Measurements from ENCODE around the gene CSF3R.
"Not testable (repeated sequence)": the region's sequence is repeated elsewhere in the genome, so short reads cannot be mapped to it uniquely, and the experiment has no call there.

The CSF3R gene

GRCh38 chr1:36512842-36513241, 30.1 kb upstream of the CSF3R start:
- no peak for DNase-seq

DNA sequence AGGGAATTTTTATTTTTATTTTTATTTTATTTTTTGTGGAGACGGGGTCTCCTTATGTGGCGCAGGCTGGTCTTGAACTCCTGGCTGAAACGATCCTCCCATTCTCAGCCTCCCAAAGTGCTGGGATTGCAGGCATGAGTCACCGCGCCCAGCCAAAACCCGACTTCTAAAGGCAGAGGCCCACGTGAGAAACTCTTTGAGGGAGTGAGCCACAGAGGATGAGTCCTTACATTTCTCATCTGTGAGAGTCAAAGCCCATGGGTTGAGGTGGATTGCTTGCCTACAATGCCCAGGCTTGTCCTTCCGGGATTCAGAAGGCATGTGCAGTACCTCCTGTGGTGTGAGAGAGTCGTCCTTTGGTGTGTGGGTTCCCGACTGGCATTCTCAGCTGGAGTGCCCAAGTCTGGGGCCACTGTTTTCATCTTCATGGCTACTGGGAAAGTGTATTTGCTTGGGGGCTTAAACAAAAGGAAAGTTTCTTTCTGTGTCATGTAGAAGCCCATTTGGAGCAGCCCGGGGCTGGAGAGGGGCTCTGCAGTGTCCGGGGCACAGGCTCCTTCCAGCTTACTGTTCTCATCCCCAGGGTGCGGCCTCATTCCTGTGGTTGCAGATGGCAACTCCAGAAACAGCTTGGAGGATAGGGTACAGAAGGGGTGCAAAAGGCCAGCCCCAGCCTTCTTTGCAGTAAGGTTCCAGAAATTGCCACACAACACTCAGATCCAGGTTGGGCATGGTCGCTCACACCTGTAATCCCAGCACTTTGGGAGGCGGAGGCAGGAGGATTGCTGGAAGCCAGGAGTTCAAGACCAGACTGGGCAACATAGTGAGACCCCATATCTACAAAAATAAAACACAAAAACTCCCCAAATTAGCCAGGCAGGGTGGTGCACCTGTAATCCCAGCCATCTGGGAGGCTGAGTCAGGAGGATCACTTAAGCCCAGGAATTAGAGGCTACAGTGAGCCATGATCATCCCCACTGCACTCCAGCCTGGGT, 29.4 kb upstream of the CSF3R start:
- DNase-seq = no peak

GRCh38 chr1:36511220-36511619, 28.5 kb upstream of the CSF3R start:
- DNase-seq = not testable (repeated sequence)

GRCh38 chr1:36510418-36510817, 27.7 kb upstream of the CSF3R start:
- DNase-seq = no peak

- DNase-seq = no peak
Measured at GRCh38 chr1:36508257-36508656, 25.5 kb upstream of the CSF3R start.

- no peak for DNase-seq
Measured at GRCh38 chr1:36506276-36506920, 23.7 kb upstream of the CSF3R start.

DNA sequence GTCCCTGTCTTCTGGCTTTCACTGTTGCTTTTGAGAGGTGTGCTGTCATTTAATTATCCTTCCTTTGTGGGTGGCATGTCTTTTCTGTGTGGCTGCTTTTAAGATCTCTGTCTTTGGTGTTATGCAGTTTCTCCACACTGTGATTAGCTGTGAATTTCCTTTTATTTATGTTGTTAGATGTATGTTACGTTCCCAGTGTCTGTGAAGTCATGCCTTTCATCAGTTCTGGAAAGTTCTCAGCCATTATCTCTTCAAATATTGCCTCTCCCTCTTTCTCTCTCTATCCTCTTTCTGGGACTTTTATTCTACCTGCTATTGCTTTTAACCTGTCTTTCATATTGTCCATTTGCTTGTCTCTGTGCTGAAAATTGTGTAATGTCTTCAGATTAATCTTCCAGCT, 21.0 kb upstream of the CSF3R start:
- DNase-seq = no peak

GRCh38 chr1:36503159-36503558, 20.4 kb upstream of the CSF3R start:
- no peak for DNase-seq

GRCh38 chr1:36502616-36503015, 19.9 kb upstream of the CSF3R start:
- no peak for DNase-seq

- not testable (repeated sequence) for DNase-seq
Measured at GRCh38 chr1:36501911-36502310, 19.2 kb upstream of the CSF3R start.

- DNase-seq = no peak
Measured at GRCh38 chr1:36497207-36497606, 14.5 kb upstream of the CSF3R start.

DNA sequence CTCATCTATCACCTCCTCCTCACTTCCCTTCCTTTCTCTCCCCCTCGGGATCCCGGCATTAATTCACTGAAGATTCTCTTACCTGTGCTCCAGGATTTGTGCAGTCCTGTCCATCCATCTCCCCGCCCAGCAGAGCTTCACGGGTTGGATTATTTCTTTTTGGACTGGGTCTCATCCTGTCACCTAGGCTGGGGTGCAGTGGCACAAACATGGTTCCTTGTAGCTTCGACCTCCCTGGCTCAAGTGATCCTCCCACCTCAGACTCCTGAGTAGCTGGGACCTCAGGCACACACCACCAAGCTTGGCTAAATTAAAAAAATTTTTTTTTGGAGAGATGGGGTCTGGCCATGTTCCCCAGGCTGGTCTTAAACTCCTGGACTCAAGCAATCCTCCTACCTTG, 12.3 kb upstream of the CSF3R start:
- no peak for DNase-seq

DNA sequence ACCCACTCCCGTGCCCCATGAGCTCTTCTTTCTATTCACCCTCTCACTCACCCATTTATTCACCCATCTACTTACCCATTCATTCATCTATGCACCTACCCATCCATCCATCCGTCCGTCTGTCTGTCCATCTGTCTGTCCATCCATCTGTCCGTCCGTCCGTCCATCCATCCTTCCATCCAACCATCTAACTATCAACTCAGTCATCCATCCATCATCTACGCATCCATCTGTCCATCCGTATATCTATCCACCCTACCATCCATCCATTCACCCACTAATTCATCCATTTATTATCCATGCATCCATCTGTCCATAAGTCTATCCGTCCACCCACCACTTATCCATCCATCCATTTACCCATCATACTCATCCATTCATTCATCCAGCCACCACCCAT, 10.8 kb upstream of the CSF3R start:
- DNase-seq = no peak

DNA sequence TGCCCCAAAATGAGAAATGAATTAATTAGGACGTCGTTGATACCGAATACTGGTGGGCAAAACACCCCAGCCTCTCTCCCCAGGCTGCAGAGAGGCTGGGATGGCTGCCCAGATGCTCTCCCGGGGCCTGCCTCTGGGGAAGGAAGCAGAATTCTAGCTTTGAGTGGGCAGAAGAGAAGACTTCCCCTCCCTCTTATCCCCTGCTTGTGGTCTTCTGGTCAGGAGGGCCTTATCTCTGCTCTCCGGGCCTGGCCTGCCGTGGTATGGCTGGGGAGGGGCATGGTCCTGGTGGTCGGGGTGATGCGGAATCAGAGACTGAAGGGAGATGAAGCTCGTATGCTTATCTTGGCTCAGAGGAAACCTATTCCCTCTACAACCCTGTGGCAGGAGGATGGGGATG, 9.8 kb upstream of the CSF3R start:
- DNase-seq = no peak

DNA sequence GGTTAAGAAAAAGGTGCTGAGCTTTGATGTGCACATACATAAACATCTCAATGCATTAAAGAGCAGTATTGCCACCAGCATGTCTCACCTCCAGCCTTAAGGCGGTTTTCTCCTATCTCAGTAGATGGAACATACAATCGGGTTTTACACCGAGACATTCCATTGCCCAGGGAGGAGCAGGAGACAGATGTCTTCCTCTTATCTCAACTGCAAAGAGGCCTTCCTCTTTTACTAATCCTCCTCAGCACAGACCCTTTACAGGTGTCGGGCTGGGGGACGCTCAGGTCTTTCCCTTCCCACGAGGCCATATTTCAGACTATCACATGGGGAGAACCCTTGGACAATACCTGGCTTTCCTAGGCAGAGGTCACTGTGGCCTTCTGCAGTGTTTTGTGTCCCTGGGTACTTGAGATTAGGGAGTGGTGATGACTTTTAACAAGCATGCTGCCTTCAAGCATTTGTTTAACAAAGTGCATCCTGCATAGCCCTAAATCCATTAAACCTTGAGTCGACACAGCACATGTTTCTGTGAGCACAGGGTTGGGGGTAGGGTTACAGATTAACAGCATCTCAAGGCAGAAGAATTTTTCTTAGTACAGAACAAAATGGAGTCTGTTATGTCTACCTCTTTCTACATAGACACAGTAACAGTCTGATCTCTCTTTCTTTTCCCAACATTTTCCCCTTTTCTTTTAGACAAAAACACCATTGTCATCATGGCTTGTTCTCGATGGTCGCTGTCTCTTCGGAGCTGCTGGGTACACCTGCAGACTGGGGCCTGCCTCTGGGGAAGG, 6.7 kb upstream of the CSF3R start:
- not testable (repeated sequence) for DNase-seq

DNA sequence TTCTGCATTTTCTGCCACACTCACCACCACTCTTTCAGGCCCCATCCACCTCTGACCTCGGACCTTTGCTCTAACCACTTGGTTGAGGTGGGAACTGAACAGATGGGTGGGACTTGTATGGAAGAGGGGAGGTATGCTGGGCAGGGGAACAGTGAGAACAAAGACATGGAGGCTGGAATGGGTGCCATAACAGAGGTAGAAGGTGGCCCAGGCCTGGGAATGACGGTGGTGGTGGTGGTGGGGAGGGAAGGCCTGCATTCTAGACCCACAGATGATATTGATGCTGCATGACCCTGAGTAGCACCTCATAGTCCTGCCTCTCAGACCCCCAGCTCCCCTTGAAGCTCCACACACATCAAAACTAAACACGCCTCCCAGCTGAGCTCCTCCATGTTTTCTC, 5.2 kb upstream of the CSF3R start:
- no peak for DNase-seq

GRCh38 chr1:36487336-36487725, 4.6 kb upstream of the CSF3R start:
- DNase-seq = not testable (repeated sequence)

DNA sequence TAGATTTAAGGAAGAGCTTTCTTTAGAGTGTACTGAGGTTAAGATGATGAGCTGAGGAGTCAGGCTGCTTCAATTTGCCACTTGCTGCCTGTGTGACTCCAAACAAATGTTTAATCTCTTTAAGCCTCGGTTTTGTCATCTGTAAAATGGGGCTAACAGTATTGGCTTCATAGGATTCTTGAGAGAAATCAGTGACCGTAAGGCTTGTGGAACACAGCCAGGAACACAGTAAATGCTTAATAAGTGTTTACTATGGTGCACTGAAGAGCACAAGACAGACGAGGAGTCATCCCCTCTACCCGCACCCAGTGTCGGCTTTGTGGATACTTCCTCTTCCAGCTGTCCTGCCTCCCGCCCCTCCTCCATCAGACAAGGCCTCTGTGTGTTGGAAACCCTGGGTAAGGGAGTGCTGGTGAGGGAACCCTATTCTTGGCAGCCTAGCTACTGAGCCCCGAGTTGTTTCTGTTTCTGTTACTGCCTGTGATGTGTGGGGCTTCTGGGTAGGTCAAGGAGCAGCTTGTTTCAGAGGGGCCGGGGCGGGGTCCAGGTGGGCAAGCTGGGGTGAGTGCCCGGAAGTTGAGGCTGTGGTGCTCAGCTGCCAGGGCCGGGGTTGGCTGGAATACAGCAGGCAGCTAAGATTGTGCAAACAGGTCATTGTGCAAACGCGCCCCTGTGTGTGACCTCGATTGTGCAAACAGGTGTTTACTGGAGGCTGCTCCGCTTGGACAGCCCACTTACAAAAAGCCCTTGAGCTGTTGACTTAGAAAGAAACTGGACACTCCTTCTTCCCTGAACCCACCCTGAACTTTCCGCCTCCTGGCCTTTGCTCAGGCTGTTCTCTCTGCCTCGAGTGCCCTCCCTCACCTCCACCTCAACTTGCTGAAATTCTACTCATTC, 4.0 kb upstream of the CSF3R start:
- no peak for DNase-seq

DNA sequence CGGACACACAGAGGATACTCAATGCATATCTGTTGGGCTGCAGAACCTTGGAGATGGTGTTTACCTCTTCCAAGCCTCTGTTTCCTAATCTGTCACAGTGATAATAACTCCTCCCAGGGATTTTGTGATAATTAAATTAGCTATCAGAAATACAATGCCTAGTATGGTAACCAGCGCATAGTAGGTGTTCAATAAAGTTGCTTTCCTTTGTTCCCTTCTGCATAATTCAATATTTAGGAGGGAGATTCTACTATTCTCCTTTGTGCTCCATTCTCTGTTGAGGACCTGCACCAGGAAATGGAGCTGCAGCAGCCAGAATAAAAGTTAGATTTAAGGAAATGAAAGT, 3.4 kb upstream of the CSF3R start:
- DNase-seq = no peak

DNA sequence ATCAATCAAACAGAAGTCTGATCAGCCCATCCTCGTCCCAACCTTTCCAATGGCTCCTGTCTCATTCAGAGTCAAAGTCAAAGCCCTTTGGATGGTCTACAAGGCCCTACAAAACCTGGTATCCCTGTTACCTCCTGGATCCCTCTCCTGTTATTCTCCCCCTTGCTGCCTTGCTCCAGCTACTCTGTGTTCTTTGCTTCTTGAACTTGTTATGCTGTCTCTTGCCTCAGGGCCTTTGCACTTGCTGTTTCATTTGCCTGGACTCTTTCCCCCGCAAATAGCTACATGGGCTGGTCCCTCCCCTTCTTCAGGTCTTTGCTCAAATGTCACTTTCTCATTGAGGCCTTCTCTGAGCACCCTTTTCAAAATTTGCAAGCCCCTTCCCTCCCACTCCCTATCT, 1.4 kb upstream of the CSF3R start:
- DNase-seq = no peak

GRCh38 chr1:36481771-36482723, 666 bp downstream of the CSF3R start:
- no peak for DNase-seq

Data from kidney glomerular epithelial cell (primary cell).